KBM-7 (cell line): Measurements from ENCODE around the gene USP30.
"Not testable (repeated sequence)": the region's sequence is repeated elsewhere in the genome, so short reads cannot be mapped to it uniquely, and the experiment has no call there.

ENCODE experiments used
- DNase-seq: peaks from one replicate; pipeline ENCODE4 v3.0.0-alpha.2; 2015
- in situ Hi-C: fragments of 300-500 bp; cut with MboI; formaldehyde crosslinking; loops from 2 replicates; pipeline ENCODE4 v1.14.3; 2020; ENCODE audit warnings: low sequenced_read_pairs, low pct_unique_long_range_greater_than_20kb, mixed read lengths

Gene USP30

DNA sequence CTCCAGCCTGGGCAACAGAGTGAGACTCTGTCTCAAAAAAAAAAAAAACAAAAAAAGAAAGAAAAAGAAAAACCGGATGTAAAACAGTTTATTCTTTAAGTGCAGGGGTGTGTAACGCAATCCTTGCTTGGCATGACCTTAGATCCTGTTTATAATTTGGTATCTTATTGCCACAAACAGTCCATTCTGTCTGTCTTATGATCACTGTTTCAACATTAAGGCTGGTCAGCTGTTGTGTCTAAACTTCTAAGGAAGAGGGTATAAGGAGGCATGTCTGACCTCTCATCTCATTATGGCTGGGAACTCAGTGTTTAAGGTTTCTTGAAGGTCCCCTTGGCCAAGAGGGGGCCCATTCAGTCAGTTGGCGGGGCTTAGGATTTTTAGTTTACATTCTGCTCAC, 3.7 kb upstream of the USP30 start:
- DNase-seq, in situ Hi-C loops: not testable (repeated sequence)

GRCh38 chr12:109049794-109050193, 2.6 kb upstream of the USP30 start:
- in situ Hi-C loops, DNase-seq: not testable (repeated sequence)

DNA sequence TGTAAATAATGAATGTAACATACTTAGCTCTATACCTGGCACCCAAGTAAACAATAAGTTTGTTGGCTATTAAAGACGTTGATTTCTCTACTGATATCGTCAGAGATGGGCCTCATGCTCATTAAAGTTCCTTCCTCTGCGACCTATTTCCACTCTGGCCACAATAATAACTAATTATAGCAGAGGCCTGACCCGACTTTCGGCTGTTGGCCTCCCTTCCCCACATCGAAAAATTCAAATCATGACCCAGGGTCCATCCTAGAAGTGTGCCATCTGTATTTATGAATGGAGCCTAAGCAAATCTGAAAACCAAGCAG, 321 bp upstream of the USP30 start:
- DNase-seq, result no peak
- in situ Hi-C loops, result no loop called here

GRCh38 chr12:109053382-109054123, 1.2 kb downstream of the USP30 start:
- DNase-seq, result peak; percentile 4
- in situ Hi-C loops, result no loop called here

GRCh38 chr12:109054124-109054513, 1.7 kb downstream of the USP30 start:
- in situ Hi-C loops, DNase-seq: not testable (repeated sequence)

DNA sequence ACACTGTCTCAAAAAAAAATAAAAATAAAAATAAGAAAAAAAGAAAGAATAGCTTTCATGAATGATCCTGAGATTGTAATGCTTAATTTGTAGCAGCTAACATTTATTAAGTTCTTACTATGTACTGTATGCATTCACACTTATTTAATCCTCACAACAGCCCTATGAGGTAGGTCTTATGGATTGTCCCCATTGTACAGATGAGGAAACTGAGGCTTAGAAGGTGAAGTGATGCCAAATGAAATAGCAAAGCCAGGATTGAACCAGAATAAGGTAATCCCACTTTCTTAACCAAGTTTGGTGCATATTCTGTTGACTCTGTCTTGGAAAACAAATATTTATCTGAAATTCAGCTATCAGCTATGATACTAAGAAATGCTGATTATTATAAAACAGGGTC, 2.1 kb downstream of the USP30 start:
- DNase-seq, result no peak
- in situ Hi-C loops, result no loop called here

GRCh38 chr12:109056891-109057290, 4.5 kb downstream of the USP30 start:
- in situ Hi-C loops, result no loop called here

DNA sequence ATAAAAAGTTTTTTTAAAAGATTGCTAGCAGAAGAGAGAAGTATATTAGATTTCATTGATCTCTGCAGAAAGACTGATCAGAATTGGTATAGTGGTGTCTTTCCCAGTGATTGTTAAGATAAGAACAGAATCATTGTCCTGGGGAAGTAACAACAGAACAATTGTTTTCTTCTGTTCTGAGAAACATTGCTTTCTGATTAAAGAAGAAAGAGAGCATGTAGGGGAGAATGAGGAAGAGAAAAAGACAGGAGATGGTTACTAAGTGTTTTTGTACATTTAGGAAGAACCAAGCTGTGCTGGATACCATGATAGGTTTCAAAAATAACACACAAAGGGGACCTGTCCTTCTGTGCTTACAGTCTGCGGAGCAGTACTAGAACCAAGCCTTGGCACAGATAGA, 5.0 kb downstream of the USP30 start:
- no peak for DNase-seq
- in situ Hi-C loops, result no loop called here

More at GRCh38 chr12:109056891-109057290, 4.5 kb downstream of the USP30 start:
- DNase-seq, result no peak

DNA sequence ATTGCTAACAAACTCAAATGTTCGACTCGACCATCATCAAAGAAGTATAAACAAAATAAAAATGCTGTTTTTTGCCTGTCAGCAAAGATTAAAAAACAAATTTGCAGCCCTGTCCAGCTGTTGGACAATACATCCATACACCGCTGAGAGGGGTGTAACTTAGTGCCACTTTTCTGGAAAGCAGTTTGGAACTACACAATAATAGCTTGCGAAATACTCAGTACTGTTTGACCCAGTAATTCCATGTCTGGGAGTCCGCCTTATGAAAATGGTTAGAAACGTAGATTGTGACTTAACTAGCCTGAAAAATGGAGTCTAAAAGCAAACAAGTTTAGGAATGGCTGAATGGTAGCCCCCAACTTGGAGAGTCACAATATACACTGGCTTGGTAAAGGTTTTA, 6.4 kb downstream of the USP30 start:
- in situ Hi-C loops, result no loop called here
- no peak for DNase-seq

- DNase-seq, result no peak
- in situ Hi-C loops, result no loop called here
These were observed 11.8 kb downstream of the USP30 start for GRCh38 chr12:109064143-109064542.

DNA sequence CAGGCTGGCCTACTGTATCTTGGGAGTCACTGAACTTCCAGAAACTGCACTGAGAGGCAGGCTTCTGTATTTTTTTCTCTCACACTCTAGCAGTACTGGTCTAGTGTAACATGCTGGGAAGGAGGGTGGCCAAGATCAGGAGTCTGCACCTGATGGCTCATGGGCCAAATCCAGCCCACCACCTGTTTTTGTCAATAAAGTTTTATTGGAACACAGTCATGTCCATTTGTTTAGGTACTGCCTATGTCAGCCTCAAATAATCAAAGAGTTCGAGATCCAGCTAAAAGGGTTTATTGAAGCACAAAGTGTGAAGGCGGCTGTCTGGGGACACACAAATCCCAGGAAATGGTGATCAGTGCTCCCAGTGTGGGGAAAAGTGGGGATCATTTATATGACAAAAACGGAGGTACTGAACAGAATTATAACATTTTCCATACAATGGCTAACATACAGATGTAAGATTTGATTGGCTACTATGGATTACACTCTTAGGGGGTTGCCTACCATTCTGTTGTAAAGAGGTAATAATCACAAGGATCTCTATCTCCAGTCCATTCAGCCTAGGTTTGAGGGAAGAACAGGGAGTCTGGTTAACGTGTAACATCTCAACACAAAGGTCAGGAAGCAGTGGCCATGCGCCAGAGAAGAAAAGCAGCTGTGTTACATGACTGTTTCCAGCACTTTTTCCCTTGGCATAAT, 12.9 kb downstream of the USP30 start:
- in situ Hi-C loops, result no loop called here
- DNase-seq, result no peak

GRCh38 chr12:109065853-109066193, 13.4 kb downstream of the USP30 start:
- DNase-seq, result no peak
- in situ Hi-C loops, result no loop called here

GRCh38 chr12:109069307-109070271, 17.2 kb downstream of the USP30 start:
- DNase-seq, result no peak
- in situ Hi-C loops, result no loop called here

DNA sequence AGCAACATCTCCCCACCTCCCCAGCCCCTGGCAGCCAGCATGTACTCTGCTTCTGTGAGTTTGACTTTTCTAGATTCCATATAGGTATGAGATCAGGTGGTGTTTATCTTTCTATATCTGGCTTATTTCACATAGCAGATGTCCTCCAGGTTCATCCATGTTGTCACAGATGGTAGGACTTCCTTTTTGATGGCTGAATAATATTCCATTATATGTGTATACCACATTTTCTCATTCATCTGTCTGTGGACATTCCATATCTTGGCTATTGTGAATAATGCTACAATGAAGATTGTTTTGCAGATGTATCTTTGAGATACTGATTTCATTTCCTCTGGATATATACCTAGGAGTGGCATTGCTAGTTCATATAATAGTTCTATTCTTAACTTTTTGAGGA, 22.5 kb downstream of the USP30 start:
- in situ Hi-C loops, result no loop called here
- DNase-seq, result no peak

DNA sequence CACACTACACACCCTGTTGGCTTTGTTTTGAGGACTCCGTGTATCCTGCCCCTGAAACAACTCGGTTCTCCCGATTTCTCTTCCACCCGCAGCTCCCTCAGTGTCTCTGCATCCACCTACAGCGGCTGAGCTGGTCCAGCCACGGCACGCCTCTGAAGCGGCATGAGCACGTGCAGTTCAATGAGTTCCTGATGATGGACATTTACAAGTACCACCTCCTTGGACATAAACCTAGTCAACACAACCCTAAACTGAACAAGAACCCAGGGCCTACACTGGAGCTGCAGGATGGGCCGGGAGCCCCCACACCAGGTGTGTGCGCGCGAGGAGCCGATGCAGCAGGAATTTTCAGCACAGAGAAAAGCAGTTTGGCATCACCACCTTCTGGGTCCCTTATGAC, 30.4 kb downstream of the USP30 start:
- no peak for DNase-seq
- in situ Hi-C loops, result no loop called here

DNA sequence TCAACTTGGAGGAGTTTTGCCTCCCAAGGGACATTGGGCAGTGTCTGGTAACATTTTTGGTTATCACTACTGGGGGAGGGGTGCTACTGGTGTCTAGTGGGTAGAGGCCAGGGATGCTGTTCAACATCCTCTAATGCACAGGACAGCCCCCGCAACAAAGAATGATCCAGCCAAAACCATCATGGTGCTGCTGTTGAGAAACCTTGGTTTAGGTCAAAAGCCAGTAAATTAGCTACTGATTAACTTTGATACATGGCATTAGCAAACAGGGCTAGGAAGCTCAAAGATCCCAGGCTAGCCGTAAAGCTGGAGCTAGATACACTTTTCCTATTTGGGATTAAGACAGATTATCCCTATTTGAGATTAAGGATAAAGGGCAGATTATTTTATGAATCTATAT, 32.0 kb downstream of the USP30 start:
- in situ Hi-C loops, result no loop called here
- DNase-seq, result no peak

- in situ Hi-C loops, result no loop called here
- no peak for DNase-seq
These were observed 33.2 kb downstream of the USP30 start for GRCh38 chr12:109085590-109085989.

- in situ Hi-C loops, result no loop called here
These were observed 34.9 kb downstream of the USP30 start for GRCh38 chr12:109087250-109087649.

GRCh38 chr12:109088818-109089217, 36.4 kb downstream of the USP30 start:
- in situ Hi-C loops, result no loop called here
- no peak for DNase-seq

More at GRCh38 chr12:109087250-109087649, 34.9 kb downstream of the USP30 start:
- DNase-seq, result no peak

- DNase-seq, result no peak
- in situ Hi-C loops, result no loop called here
These were observed 37.3 kb downstream of the USP30 start for GRCh38 chr12:109089683-109090082.
